Eye (tissue), 1 donor: ENCODE measurements around the gene KBTBD2.
A peak's percentile ranks its signal among the peaks of the same experiment; 100 is the strongest.
"Not testable (repeated sequence)": the region's sequence is repeated elsewhere in the genome, so short reads cannot be mapped to it uniquely, and the experiment has no call there.

Experiments
- DNase-seq: peaks from one replicate; pipeline ENCODE4 v3.0.0-alpha.2; 2015

KBTBD2 gene

DNA sequence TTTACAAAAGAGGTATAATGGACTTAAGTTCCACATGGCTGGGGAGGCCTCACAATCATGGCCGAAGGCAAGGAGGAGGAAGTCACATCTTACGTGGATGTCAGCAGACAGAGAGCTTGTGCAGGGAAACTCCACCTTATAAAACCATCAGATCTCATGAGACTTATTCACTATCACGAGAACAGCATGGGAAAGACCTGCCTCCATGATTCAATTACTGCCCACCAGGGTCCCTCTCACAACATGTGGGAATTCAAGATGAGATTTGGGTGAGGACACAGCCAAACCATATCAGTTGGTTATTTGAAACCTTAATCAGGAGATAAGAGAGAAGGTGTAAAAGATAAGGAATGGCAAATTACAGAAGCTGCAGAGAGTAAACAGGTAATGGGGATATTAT is 40.9 kb downstream of the KBTBD2 start:
- not testable (repeated sequence) for DNase-seq

- not testable (repeated sequence) for DNase-seq
These were observed 42.9 kb downstream of the KBTBD2 start for GRCh38 chr7:32848655-32849054.

DNA sequence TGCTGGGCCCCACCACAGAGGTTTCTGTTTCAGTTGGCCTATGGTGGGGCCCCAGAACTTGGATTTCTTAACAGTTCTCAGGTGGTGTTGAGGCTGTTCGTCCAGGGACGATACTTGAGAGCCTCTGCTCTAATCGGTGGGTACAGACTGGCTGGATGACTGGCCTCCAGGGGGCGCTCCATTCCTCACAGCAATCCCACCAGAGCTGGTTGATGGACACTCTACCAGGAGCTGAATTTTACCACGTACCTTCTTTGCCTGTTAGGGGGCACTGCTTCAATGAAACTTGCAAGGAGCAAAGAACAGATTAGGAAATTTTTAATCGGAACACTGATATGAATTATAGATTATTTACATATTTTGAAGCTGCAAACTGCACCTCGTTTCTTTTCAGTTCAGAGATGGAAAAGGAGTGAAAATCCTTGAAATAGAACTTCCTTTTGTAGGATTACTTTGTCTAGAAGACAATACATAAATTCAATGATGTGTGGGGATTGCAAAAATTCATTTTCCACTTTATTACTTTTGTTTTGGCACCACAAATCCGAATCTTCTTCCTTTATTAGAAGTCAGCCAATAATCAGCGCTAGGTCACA is 44.8 kb downstream of the KBTBD2 start:
- peak; percentile 83 for DNase-seq

DNA sequence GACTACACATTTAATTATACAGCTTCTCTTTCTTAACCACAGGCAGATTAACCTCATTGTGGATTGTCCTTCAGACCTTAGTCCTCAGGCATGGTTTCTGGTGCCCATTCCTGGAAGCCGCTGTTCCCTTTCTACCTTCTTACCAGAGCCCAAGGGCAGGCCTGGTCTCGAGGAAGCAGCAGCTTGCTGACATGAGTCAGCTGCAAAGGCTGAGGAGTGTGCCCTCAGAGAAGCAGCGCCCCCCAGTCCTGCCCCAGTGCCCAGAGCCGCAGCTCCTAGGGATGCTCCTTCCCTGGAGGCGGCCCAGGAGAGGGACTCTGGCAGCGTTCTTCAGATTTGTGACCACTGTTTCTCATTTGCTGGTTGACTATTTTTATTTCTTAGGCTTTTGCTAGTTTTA is 46.8 kb downstream of the KBTBD2 start:
- DNase-seq: not testable (repeated sequence)

- DNase-seq: not testable (repeated sequence)
These were observed 47.8 kb downstream of the KBTBD2 start for GRCh38 chr7:32843763-32844162.

GRCh38 chr7:32839846-32840245 is 51.7 kb downstream of the KBTBD2 start:
- not testable (repeated sequence) for DNase-seq

GRCh38 chr7:32828996-32829752 is 62.4 kb downstream of the KBTBD2 start:
- DNase-seq: not testable (repeated sequence)
